Breast epithelium (tissue), 4 donors: ENCODE measurements around the gene CAMTA1. TPM values are rescaled to one million over a fixed set of nuclear protein-coding genes. Genes with fewer than 3 reads are reported as not detected.

Experiments
- DNase-seq, 2 donors: peaks; one replicate each; pipeline ENCODE4 v3.0.0-alpha.2; 2019; ENCODE audit warnings: low spot score in 2 of 2
- H3K27ac ChIP-seq, 2 donors: fragments of 200-600 bp; sonication (generic) in 1 of 2; one replicate each; pipeline ENCODE4 v1.5.1; 2016 to 2019; ENCODE audit warnings: mild to moderate bottlenecking in 1 of 2
- H3K27me3 ChIP-seq, 2 donors: fragments of 200-600 bp; sonication (generic) in 1 of 2; one replicate each; pipeline versions ENCODE4 v1.5.1 to v1.6.0; 2017 to 2019; ENCODE audit warnings: control low read depth in 1 of 2, mild to moderate bottlenecking in 1 of 2
- H3K36me3 ChIP-seq: fragments of 200-600 bp; one replicate; pipeline ENCODE4 v1.5.1; 2019
- H3K4me1 ChIP-seq, 2 donors: fragments of 200-600 bp; sonication (generic); one replicate each; pipeline ENCODE4 v1.5.1; 2016 to 2019; ENCODE audit warnings: control low read depth in 1 of 2
- H3K4me3 ChIP-seq, 3 donors: fragments of 200-600 bp; sonication (generic); 1 replicate in 2 of 3; 2 replicates in 1 of 3; pipeline ENCODE4 v1.5.1; 2016 to 2019; ENCODE audit warnings: mild to moderate bottlenecking in 3 of 3, moderate library complexity in 2 of 3
- H3K9me3 ChIP-seq, 2 donors: fragments of 200-600 bp; sonication (generic) in 1 of 2; one replicate each; pipeline ENCODE4 v1.5.1; 2016 to 2019; ENCODE audit warnings: control low read depth in 1 of 2
- POLR2A ChIP-seq: fragments of 450-650 bp; IDR thresholded peaks from one replicate; pipeline ENCODE4 v1.6.1; 2016; ENCODE audit warnings: antibody characterized with exemption, mild to moderate bottlenecking, moderate library complexity
- POLR2AphosphoS5 ChIP-seq, 3 donors: sonication (generic); formaldehyde crosslinking; IDR thresholded peaks; one replicate each; pipeline ENCODE4 v1.6.1; 2017; ENCODE audit warnings: antibody characterized with exemption in 3 of 3
- intact Hi-C: fragments of 100-400 bp; cut with DNase I; formaldehyde crosslinking; loops from one replicate; pipeline ENCODE4 v1.15.1; 2023; ENCODE audit warnings: low total_unique reads
- total RNA-seq, 3 donors: library from RNA; depleted of rRNA; stranded (reverse); fragments of >200 nt; gene quantifications; one replicate each; pipeline ENCODE4 v1.1.0, GENCODE V29; 2016
- TF ChIP-seq, protein P1 (sequence below), 3 donors: fragments of 450-650 bp; IDR thresholded peaks; one replicate each; pipeline ENCODE4 v1.5.1; 2016 to 2017; ENCODE audit warnings: antibody characterized with exemption in 3 of 3, mild to moderate bottlenecking in 3 of 3, moderate library complexity in 3 of 3

Gene CAMTA1
- total RNA-seq, 3 donors from 2014 or later: 53.4 to 84.0 (median 61.9) TPM

DNA sequence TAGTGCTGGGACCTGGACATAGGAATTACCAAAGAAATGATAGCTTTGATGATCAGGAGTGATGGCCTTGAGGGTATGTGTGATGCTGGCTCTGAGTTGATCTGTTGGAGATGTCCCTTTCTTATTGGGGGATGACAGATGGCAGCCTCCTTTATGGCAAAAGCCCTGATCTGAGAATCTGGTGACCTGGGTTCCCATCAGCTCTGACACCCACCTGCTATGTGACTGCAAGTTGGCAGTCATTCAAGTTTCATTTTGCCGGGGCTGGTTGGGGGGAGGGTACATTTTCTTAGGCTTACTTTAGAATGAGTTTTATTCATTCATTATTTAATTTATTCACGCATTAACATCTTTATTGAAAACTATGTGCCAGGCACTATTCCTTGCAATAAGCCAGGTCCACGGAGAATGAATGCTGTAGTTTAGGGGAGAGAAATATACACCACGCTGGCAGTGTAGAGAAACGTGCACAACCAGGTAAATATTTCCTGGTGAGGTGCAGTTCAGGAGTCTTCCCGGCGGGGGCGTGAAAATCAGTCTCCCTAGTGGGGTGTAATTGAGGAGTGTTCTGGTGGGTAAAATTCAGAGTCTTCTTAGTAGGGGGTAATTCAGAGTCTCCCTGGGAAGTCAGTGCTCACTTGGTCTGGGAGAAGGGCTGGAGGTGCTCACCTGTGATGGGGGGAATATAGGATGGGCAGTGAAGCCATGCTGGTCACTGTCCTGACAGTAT is 401.3 kb downstream of the CAMTA1 start:
- no peak overlapping the region for H3K4me3 ChIP-seq
- peaks cover 0 to under 1% of the 10 kb centered on the region in 2 donors for H3K9me3 ChIP-seq
- no peaks in the 10 kb centered on the region for H3K4me1 ChIP-seq
- H3K27me3 ChIP-seq: no peaks in the 10 kb centered on the region
- H3K36me3 ChIP-seq: no peaks in the 10 kb centered on the region
- H3K27ac ChIP-seq: no peak overlapping the region
- intact Hi-C loops: no loop called here
- DNase-seq: no peak
- TF ChIP-seq POLR2AphosphoS5 (IDR thresholded peaks at IDR 0.05) (no peak), POLR2A (no peak)
- TF ChIP-seq, protein P1, sequence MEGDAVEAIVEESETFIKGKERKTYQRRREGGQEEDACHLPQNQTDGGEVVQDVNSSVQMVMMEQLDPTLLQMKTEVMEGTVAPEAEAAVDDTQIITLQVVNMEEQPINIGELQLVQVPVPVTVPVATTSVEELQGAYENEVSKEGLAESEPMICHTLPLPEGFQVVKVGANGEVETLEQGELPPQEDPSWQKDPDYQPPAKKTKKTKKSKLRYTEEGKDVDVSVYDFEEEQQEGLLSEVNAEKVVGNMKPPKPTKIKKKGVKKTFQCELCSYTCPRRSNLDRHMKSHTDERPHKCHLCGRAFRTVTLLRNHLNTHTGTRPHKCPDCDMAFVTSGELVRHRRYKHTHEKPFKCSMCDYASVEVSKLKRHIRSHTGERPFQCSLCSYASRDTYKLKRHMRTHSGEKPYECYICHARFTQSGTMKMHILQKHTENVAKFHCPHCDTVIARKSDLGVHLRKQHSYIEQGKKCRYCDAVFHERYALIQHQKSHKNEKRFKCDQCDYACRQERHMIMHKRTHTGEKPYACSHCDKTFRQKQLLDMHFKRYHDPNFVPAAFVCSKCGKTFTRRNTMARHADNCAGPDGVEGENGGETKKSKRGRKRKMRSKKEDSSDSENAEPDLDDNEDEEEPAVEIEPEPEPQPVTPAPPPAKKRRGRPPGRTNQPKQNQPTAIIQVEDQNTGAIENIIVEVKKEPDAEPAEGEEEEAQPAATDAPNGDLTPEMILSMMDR (IDR thresholded peaks at IDR 0.05): no peak

DNA sequence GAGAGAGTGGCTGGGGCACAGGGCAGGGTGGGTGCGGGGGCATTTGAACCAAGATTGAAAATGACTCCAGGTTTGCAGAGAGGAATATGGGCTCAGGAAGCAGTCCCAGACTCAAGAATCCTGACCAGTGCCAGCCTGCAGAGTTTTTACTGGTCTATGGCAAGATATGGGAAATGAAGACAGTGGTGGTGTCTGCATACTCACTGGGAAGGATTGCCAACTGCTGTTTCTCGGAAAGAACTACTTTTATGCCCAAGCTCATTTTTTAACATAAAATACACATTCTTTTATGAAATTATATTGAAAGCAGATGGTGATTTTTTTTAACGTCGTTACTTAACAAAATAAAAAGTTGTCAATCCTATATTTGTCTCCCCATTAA is 401.8 kb downstream of the CAMTA1 start:
- TF ChIP-seq, protein P1 (IDR thresholded peaks at IDR 0.05): no peak
- TF ChIP-seq POLR2A (no peak), POLR2AphosphoS5 (IDR thresholded peaks at IDR 0.05) (no peak)
- intact Hi-C loops: no loop called here
- Histone ChIP-seq H3K36me3 (no peaks in the 10 kb centered on the region), H3K27ac (no peak overlapping the region), H3K27me3 (no peaks in the 10 kb centered on the region), H3K9me3 (no peaks in the 10 kb centered on the region), H3K4me1 (no peaks in the 10 kb centered on the region), H3K4me3 (no peak overlapping the region)
- DNase-seq: no peak

DNA sequence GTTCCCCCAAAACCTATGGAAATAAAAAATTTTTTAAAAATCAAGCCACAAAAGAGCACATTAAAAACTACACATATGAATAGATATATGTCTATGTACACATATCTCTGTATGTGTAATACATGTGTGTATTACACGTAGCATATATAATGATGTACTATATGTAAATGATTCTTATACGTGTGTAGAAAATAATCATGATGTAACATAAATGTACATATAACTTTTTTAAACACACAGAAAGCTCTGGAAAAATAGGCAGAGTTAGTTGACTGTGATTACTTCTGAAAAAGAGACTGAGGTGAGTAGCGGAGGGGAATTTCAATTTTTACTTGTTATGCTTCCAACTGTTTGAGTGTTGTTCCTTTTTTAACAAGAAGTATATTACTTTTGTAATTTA is 405.0 kb downstream of the CAMTA1 start:
- no peak overlapping the region for H3K4me3 ChIP-seq
- DNase-seq: no peak
- H3K27ac ChIP-seq: no peak overlapping the region
- TF ChIP-seq POLR2A (no peak), POLR2AphosphoS5 (IDR thresholded peaks at IDR 0.05) (no peak)
- TF ChIP-seq, protein P1 (IDR thresholded peaks at IDR 0.05): no peak
- intact Hi-C loops: no loop called here
- no peaks in the 10 kb centered on the region for H3K36me3 ChIP-seq
- no peaks in the 10 kb centered on the region for H3K4me1 ChIP-seq
- no peaks in the 10 kb centered on the region for H3K9me3 ChIP-seq
- H3K27me3 ChIP-seq: no peaks in the 10 kb centered on the region

DNA sequence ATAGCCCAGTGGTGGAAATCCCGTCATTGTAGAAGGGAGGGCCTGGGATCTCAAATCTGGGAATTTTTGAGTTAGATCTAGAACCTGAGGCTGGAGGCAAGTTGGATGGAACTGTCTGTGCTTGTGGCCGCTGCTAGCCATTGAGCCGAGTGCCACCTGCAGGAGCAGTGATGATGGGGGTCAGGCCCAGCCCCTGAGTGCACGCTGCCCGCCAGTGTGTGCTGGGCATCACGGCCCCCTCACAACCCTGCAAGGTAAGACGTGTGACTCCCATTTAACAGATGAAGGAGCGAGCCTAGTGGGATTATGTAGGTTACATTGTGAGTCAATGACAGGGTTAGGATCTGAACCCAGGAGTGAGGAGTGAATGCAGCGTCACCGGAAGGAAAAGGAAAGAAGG is 407.2 kb downstream of the CAMTA1 start:
- no peak for DNase-seq
- intact Hi-C loops: no loop called here
- no peak overlapping the region for H3K4me3 ChIP-seq
- no peak overlapping the region for H3K27ac ChIP-seq
- H3K4me1 ChIP-seq: no peaks in the 10 kb centered on the region
- H3K9me3 ChIP-seq: no peaks in the 10 kb centered on the region
- no peaks in the 10 kb centered on the region for H3K27me3 ChIP-seq
- TF ChIP-seq POLR2A: no peak
- TF ChIP-seq POLR2AphosphoS5 (IDR thresholded peaks at IDR 0.05): no peak
- H3K36me3 ChIP-seq: no peaks in the 10 kb centered on the region

DNA sequence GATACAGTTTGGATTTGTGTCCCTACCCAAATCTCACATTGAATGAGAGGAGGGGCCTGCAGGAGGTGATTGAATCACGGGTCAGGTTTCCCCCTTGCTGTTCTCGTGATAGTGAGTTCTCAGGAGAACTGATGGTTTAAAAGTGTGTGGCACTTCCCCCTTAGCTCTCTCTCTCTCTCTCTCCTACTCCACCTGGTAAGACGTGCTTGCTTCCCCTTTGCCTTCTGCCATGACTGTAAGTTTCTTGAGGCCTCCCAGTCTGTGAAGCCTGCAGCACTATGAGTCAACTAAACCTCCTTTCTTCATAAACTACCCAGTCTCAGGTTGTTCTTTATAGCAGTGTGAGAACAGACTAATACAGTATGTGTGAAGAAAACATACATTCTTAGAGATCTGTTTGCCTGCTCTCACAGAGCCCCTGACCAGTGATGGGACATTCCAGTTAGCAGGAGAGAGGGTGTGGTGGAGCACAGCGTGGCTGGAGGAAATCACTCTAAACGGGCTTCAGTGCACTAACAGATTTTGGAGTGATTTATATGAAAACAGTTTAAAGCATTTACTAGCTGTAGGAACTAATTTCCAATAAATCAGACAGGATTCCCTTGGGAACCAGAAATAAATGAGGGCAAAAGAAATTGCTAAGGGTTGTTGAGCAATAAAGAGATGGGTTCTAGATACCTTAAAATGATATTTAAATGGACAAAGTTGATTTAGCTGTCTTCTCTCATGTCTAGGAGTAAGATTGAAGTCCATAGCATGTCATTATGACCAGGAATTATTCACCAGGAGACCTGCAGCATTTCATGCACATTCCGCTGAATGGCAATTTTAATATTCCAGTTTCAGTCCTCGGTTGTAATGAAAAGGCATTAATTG is 411.0 kb downstream of the CAMTA1 start:
- TF ChIP-seq POLR2A: no peak
- no peak for TF ChIP-seq POLR2AphosphoS5 (IDR thresholded peaks at IDR 0.05)
- intact Hi-C loops: no loop called here
- Histone ChIP-seq H3K27me3 (peaks cover 0 to 3% of the 10 kb centered on the region in 2 donors), H3K4me1 (no peaks in the 10 kb centered on the region), H3K36me3 (no peaks in the 10 kb centered on the region), H3K27ac (no peak overlapping the region), H3K9me3 (no peaks in the 10 kb centered on the region), H3K4me3 (no peak overlapping the region)
- DNase-seq: no peak

DNA sequence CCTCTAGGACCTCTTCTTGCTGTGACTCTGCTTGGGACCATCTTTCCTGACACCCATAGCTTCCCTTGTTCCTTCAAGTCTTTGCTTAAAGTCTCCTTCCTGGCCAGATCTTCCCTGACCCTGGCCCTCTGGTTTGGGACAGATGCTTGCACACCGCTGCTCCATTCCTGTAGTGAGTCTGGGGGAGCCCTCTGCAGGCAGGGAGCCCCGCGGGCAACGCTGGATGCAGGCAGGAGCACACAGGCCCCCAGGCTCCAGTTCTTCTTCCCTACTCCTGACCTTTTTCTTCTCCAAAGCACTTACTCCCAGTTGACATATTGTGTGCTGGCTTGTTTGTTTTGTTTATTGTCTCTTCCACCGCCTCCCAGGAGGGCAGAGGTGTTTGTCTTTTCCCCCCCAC is 413.4 kb downstream of the CAMTA1 start:
- intact Hi-C loops: no loop called here
- H3K4me1 ChIP-seq: no peaks in the 10 kb centered on the region
- H3K36me3 ChIP-seq: no peaks in the 10 kb centered on the region
- no peak overlapping the region for H3K27ac ChIP-seq
- TF ChIP-seq POLR2AphosphoS5 (IDR thresholded peaks at IDR 0.05): no peak
- TF ChIP-seq POLR2A: no peak
- TF ChIP-seq, protein P1 (IDR thresholded peaks at IDR 0.05): no peak
- no peak for DNase-seq
- H3K4me3 ChIP-seq: no peak overlapping the region
- no peaks in the 10 kb centered on the region for H3K9me3 ChIP-seq
- H3K27me3 ChIP-seq: peaks cover 0 to 3% of the 10 kb centered on the region in 2 donors
